Astrocyte of the spinal cord (primary cell): Measurements from ENCODE around the gene SNTB2.
"Not testable (repeated sequence)": the region's sequence is repeated elsewhere in the genome, so short reads cannot be mapped to it uniquely, and the experiment has no call there.

Source experiments
- DNase-seq: peaks from one replicate; pipeline ENCODE4 v3.0.0; 2011; ENCODE audit warnings: low read depth, low spot score
- H3K4me3 ChIP-seq: 2 replicates; pipeline ENCODE4 v1.5.1; 2011; ENCODE audit warnings: low read depth, mild to moderate bottlenecking, low read length, moderate library complexity
- in situ Hi-C: cut with HindIII; loops from 2 replicates; pipeline ENCODE4 v1.10.0; 2017; ENCODE audit warnings: low sequenced_read_pairs
- TF ChIP-seq, protein P1 (sequence below): IDR thresholded peaks from 2 replicates; pipeline ENCODE4 v1.5.1; 2012; ENCODE audit warnings: low read depth, mild to moderate bottlenecking, low read length, inconsistent platforms

Gene SNTB2

DNA sequence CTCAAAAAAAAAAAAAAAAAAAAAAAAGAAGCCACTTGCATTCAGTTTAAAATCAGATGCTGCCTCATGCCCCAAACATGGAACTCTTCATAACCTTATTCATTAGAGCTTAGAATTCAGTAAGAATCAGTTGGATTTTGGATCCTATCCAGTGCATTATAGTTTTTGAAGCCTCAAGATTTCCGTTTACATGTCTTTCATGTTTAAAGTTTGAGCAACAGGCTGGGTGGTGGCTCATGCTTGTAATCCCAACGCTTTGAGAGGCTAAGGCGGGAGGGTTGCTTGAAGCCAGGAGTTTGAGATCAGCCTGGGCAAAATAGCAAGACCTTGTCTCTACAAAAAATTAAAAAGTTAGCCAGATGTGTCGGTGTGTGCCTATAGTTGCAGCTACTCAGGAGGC, 55.0 kb downstream of the SNTB2 start:
- TF ChIP-seq, protein P1, sequence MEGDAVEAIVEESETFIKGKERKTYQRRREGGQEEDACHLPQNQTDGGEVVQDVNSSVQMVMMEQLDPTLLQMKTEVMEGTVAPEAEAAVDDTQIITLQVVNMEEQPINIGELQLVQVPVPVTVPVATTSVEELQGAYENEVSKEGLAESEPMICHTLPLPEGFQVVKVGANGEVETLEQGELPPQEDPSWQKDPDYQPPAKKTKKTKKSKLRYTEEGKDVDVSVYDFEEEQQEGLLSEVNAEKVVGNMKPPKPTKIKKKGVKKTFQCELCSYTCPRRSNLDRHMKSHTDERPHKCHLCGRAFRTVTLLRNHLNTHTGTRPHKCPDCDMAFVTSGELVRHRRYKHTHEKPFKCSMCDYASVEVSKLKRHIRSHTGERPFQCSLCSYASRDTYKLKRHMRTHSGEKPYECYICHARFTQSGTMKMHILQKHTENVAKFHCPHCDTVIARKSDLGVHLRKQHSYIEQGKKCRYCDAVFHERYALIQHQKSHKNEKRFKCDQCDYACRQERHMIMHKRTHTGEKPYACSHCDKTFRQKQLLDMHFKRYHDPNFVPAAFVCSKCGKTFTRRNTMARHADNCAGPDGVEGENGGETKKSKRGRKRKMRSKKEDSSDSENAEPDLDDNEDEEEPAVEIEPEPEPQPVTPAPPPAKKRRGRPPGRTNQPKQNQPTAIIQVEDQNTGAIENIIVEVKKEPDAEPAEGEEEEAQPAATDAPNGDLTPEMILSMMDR = no peak
- DNase-seq = no peak
- in situ Hi-C loops = no loop called here
- H3K4me3 ChIP-seq = no peak overlapping the region

DNA sequence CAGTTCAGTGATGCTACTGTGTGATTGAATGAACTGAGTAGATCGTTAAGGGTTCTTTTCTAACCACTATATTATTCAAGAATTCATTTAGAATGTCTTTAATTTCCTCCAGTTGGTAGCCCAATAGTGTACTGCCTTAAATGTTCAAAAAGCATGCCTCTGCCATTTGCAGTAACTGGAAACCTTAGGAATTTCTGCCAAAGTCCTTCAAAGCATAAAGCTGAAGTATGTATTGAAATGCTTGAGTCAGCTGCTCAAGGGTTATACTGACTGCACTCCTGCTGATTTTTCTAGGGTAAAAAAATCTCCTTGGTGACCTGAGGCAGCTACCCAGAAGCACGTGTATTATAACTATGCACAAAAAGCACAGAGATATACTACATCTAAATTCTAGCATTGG, 56.5 kb downstream of the SNTB2 start:
- in situ Hi-C loops = no loop called here
- no peak overlapping the region for H3K4me3 ChIP-seq
- TF ChIP-seq, protein P1 = no peak
- peak; percentile 87 for DNase-seq

DNA sequence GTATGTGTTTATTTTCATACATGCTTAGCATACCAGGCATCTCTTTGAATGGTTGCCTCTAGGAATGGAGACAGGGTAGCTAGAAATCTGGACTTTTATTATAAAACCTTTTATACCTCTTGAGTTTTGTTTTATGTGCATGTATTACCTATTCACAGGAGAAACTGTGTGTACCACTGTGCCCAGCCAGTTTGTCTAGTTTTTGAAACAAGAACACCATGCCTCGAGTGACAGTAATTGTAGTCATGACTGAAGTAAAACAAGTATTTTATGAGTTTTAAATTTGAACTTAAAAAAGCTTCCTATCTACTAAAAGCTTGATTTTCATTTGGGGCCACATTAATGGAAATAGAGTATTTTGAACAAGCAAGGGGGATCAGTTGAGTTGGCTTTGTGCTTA, 57.4 kb downstream of the SNTB2 start:
- in situ Hi-C loops = no loop called here
- TF ChIP-seq, protein P1 = no peak

DNA sequence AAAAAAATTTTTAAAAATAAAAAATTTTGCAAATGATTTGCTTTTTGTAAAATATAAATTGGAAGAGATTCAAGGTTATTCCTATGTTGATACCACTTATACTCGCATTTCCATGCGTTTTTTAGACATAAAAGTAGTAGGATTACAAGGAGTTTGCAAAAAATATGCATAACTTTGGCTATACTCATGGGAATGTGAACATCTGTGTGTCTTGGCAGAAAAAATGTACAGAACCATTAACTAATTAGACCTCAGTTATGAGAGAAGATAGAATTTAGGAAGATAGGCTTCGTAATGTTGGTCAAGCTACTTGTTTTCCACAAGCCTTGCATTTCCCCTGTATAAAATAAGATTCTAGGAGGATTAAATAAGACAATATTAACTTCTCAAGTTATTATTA, 63.1 kb downstream of the SNTB2 start:
- no peak for DNase-seq
- in situ Hi-C loops = no loop called here
- no peak overlapping the region for H3K4me3 ChIP-seq
- TF ChIP-seq, protein P1 = no peak

More for the DNA sequence above, 57.4 kb downstream of the SNTB2 start:
- no peak overlapping the region for H3K4me3 ChIP-seq
- DNase-seq = no peak

DNA sequence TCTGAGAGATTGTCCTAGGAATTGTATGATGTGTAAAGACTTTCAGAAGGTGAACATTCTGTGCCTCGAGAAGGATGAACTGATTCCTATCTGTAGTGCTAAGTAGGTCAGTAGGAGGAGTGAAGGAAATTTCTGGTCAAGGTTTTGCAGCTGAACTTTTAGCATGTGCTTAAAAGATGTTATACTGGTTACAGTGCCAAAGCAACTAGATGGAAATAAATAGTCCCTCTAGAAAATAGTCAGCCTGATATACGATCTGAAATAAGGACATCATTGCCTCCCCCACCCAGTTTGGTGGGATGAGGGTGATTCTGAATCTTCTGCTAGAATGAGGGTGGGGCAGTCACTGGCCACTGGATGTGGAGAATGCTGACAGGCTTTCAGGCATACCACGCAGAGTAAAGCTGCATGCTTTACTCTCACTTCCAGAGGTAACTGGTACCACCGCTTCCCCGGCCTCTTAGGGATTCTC, 66.9 kb downstream of the SNTB2 start:
- no peak for DNase-seq
- H3K4me3 ChIP-seq = no peak overlapping the region
- in situ Hi-C loops = no loop called here
- TF ChIP-seq, protein P1 = no peak

DNA sequence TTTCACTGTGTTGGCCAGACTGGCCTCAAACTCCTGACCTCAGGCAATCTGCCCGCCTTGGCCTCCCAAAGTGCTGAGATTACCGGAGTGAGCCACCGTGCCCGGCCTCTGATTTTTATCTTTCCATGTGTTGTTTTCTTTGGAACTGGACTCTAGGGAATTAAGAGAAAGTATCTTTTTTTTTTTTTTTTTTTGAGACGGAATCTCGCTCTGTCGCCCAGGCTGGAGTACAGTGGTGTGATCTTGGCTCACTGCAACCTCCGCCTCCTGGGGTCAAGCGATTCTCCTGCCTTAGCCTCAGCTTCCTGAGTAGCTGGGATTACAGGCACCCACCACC, 72.4 kb downstream of the SNTB2 start:
- DNase-seq, in situ Hi-C loops, H3K4me3 ChIP-seq: not testable (repeated sequence)

DNA sequence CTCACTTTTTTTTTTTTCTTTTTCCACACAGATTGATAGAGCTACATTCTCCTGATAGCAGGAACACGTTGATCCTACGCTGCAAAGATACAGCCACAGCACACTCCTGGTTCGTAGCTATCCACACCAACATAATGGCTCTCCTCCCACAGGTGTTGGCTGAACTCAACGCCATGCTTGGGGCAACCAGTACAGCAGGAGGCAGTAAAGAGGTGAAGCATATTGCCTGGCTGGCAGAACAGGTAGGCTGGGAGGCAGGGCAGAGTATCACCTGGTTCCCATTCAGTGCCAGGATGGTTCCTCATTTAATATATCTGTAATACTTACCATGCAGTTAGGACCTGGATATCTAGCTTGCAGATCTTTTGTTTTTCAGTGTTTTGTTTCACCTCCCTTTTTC, 73.1 kb downstream of the SNTB2 start:
- DNase-seq = no peak
- TF ChIP-seq, protein P1 = no peak
- no peak overlapping the region for H3K4me3 ChIP-seq
- in situ Hi-C loops = no loop called here
